GM12874 (cell line): ENCODE data around the gene RBM20.

Experiments
- CTCF ChIP-seq: IDR thresholded peaks from 2 replicates; pipeline ENCODE4 v1.5.1; 2011; ENCODE audit warnings: low read depth, mild to moderate bottlenecking, control low read depth, low read length, moderate library complexity; ENCODE audit not compliant: insufficient read depth

RBM20 gene

GRCh38 chr10:110822035-110822711, 178.0 kb downstream of the RBM20 start:
- TF ChIP-seq CTCF, result no peak

- no peak for TF ChIP-seq CTCF
Measured at GRCh38 chr10:110822712-110823311, 178.7 kb downstream of the RBM20 start.

GRCh38 chr10:110824152-110824441, 180.0 kb downstream of the RBM20 start:
- no peak for TF ChIP-seq CTCF

GRCh38 chr10:110824660-110825059, 180.5 kb downstream of the RBM20 start:
- no peak for TF ChIP-seq CTCF

- TF ChIP-seq CTCF, result no peak
Measured at GRCh38 chr10:110825508-110825907, 181.4 kb downstream of the RBM20 start.

GRCh38 chr10:110827410-110827809, 183.3 kb downstream of the RBM20 start:
- no peak for TF ChIP-seq CTCF

GRCh38 chr10:110827875-110828274, 183.7 kb downstream of the RBM20 start:
- TF ChIP-seq CTCF, result no peak
